Measurements from ENCODE around the gene PRPF18.

Gene PRPF18

GRCh38 chr10:13671904-13672303 lies 85.1 kb downstream of the PRPF18 start:
- DNase-seq, result no peak

GRCh38 chr10:13672548-13672947 lies 85.8 kb downstream of the PRPF18 start:
- DNase-seq, result no peak

GRCh38 chr10:13673156-13673555 lies 86.4 kb downstream of the PRPF18 start:
- no peak for DNase-seq

GRCh38 chr10:13674645-13675588 lies 88.2 kb downstream of the PRPF18 start:
- no peak for DNase-seq

- DNase-seq, result no peak
These were observed 91.5 kb downstream of the PRPF18 start for GRCh38 chr10:13678101-13678843.
